ENCODE results near the gene DENND1A.

DNA sequence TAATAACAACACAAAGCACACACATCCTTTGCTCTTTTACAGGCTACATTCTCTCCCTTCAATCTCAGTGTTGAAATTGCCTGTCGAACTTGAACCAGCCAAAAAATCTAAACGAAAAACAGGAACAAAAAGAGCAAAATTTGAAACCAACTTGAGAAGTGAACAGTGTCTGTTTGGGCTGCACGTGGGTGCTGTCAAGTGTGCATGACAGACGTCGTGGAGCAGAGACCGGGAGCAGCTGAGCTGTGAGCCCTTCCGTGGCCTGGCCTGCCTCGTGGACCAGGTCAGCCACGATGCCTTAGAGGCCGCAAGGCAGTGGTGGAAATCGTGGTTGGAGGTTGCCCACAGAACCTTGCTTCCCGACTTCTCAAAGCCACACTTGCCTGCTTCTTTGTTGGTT is 34.8 kb upstream of the DENND1A start:
- TF ChIP-seq POLR2AphosphoS5 (IDR thresholded peaks at IDR 0.05; ENCODE audit: borderline replicate concordance, low read depth, low read length) (no peak), EZH2 (IDR thresholded peaks at IDR 0.05) (no peak), FOXP2 (optimal IDR thresholded peaks at IDR 0.05; ENCODE audit: control extremely low read depth, extremely low read length, insufficient read depth) (no peak)
